Hematopoietic multipotent progenitor cell (in vitro differentiated cells): ENCODE results near the gene GATAD2B. TPM values are rescaled to one million over a fixed set of nuclear protein-coding genes. Genes with fewer than 3 reads are reported as not detected.

Experiments used
- DNase-seq, 3 donors: peaks; one replicate each; pipeline ENCODE4 v3.0.0-alpha.2; 2011 to 2015; ENCODE audit warnings: low read depth in 2 of 3, low spot score in 2 of 3
- total RNA-seq: library from RNA; depleted of rRNA; stranded (reverse); fragments of >200 nt; gene quantifications from one replicate; pipeline ENCODE4 v1.2.3, GENCODE V29; 2012

GATAD2B gene
- total RNA-seq, 1 donor: 33.7 TPM

DNA sequence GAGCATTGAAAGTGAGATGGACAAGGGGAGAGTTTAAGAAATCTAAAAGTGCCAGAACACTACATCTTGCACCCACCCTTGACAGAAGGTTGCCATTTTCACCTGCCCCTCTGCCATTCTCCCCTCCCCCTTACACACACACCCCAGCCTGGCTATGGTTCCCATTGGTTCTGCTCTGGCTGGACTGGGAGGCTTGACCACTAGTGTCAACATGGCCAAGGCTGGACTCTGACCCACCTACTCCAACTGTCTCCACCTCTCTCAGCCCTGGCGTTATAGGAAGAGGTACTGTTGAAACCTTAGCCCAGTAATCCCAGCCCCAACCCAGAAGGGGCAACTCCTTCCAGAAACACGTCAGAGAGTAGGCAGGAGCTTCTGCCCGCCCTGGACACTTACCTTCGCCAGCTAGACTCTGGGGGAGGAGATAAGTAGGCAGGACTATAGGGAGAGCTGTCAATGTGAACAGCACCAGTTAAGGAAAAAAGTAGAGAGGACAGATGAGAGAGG lies 31.1 kb upstream of the GATAD2B start:
- no peak for DNase-seq

DNA sequence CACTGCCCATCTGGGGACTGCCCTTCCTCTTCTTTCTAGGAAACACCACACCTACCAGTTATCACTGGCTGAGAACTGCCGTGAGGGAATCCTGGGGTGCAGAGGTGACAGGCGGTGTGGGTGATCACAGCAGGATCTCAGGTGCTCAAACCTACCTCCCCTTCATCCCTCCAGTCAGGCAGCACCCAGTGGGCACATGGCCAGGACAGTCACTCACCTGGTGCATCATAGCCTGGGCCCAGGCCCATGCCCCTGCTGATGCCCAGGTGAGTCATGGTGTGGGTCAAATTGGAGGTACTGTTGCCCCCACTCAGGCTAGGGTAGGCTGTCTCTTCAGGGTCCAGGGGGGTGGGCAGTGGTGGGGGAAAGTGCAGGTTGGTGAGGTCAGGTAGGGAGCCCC lies 29.0 kb upstream of the GATAD2B start:
- DNase-seq: no peak

GRCh38 chr1:153951183-153951582 lies 28.4 kb upstream of the GATAD2B start:
- DNase-seq: no peak

DNA sequence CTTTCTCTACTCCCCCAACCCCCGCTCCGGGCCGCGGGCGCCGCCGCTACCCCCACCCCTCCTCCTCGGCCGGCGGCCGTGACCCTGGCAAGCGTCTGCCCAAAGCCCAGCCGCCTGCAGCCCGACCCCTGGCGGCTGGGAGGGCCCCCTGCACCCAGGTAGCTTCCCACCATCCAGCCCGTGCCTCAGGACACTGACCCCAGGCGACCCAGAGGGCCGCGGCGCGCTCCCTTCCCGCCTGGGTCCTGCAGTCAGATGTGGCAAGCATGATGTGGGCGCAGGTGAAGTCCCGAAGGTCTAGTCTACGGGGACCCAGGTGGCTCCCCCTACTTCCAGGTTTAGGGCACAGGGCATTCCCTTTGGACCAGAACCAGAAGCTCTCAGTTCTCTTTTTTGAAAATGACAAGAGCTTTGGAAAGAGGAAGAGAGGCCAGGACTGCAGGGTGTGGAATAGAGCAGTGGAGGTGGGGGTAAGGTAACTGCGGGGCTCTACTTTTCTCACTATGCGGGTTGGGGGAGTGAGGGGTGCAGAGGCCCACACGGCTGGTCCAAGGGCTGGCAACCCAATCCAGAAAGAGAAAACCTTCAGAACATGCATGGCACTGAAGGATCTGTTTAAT lies 24.0 kb upstream of the GATAD2B start, which contains the start of gene DENND4B:
TSS of gene DENND4B (minus strand) at position 97 of the 620 bp plus-strand sequence. CDS start 2,344 bp downstream, outside the sequence.
- peak in 2 of 3 donors; percentile 79 to 87 for DNase-seq

- peak in 2 of 3 donors; percentile 92 to 95 for DNase-seq
Measured at GRCh38 chr1:153945795-153946621, 23.2 kb upstream of the GATAD2B start.

DNA sequence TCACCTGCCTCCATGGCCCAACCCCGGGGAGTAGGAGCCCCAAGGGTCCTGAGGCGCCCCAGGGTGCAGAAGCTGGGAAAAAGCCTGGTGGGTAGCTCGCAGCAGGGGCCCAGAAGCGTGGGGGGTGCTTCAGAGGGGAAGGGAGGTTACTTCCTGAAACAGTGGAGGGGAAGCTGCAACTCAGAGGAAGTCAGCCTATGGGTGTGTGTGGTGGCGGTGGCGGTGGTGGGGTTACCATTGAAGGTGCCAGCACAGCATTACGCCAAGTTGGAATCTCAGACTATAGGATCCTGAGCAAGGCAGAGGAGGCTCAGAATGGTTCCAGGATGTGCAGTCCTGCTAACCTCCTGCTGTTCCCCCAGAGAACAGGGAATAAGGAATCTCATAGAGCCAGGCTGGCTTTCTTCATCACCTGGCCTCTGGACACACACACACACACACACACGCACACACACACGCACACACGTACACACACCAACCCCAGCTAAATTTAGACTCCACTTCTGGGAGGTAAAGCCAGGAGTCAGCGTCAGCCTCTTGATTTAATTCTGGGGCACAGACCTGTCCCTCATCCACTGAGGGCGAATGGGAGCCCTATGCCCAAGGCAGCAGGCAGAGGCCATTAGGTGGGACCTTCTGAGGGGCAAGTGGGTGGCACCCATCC lies 22.5 kb upstream of the GATAD2B start:
- DNase-seq: peak in 2 of 3 donors; percentile 78 to 88

DNA sequence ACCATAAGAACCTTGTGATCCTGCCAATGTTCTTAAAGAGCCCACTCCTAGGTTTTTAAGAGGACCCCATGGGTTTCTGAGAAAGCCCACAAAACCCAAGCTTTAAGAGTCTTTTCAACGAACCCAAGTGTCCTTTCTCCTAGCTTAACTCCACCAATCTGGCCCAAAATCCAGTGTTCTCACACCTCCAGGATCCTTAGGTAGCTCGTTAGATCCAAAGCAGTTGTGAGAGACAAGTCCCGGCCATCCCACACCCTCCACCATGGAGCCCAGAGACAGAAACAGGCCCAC lies 22.0 kb upstream of the GATAD2B start:
- no peak for DNase-seq

DNA sequence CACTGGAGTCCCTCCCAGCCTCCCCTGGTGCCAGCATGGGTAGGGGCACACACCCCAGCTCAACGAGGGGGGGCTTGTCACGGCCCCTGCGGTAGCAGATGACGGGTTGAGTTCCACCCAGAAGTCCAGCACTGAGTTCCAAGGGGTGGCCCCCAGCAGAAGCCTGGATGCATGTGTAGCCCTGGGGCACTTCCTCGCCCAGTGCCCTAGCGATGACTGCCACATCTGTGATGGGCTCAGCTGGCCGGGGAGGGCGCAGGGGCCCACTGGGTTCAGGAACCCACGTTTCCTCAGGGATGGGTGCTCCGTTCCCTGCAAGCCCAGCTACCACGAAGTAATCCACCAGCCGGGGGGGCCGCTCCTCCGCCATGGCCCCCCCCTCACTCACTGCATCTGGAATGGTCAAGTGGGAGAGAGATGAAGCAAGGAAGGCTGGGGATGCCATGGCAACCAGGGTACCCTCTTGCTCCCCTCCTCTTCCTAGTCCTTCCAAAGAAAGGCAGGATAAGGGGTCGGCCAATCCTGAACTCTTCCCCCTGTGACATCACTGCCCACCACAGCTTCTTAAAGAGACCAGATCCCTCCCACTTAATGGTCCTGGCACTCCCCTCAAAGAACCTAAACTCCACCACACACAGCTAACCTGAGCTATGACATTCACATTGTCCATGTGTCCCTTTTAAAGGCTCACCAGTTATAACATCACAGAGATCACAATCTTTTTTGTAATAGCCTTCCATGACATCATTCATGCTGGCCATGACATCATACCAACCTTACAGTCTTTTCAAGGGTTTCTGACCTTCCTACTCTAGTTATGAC lies 21.4 kb upstream of the GATAD2B start:
- DNase-seq: peak in 1 of 3 donors; percentile 44

GRCh38 chr1:153942766-153943549 lies 20.2 kb upstream of the GATAD2B start:
- no peak for DNase-seq

DNA sequence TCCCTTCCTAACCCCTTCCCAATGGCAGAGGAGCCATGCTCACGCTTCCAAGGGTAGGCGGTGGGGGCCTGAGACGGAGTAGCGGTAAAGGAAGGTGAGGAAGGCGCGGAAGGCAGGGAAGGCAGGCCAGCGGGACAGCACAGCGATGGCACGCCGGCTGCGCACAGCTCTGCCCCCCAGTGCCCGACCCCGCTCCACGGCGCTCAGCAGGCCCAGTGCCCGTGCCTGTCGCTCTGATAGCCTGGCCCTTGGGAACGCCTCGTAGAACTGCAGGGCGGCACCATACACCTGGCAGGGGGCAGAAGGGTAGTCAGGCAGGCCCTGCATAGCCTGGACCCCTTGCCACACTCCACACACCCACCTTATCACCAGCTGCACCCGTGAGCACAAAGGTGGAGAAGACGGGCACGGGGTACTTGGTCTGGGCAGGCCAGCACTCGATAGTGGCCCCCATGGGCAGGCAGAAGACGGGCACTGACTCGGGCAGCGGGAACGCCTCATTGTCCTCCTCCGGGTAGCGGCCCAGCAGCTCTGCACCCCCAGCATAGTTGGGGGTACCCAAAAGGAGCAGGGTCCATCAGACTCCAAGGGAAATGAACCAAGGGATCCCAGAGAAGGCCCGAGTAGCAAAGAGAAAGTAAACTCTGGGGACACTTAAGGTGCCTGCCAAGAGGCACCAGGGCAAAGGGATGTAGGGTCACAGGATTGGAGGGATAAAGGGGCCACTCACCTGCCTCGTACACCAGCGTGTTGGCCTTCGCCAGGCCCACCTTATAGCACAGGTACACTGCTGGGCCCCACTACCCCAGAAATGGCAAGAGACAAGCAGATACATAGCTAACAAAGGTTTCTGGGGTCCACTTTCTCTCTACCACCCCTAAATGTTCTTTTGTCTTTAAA lies 19.3 kb upstream of the GATAD2B start:
- DNase-seq: no peak

- DNase-seq: no peak
Measured at GRCh38 chr1:153940756-153941155, 18.0 kb upstream of the GATAD2B start.

DNA sequence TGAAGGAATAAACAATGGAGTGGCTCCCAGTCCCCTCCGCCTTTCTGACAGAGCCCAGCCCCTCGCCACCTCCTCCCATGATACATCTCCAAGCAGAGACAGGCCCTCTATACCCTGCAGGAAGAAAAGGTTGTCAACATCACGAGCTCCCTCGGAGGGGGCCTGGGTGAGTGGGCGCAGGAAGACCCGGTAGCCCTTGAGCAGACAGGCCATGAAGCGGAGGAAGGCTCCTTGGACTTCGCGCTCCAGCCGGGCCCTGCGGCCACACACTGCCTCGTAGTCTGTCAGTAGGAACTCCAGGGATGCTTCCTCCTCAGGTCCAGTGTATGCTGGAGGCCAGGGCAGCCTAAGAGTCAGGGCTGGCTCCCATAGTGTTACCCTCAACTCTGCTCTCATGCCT lies 16.7 kb upstream of the GATAD2B start:
- no peak for DNase-seq

GRCh38 chr1:153938996-153939395 lies 16.2 kb upstream of the GATAD2B start:
- no peak for DNase-seq

- DNase-seq: no peak
Measured at GRCh38 chr1:153937331-153937730, 14.6 kb upstream of the GATAD2B start.

DNA sequence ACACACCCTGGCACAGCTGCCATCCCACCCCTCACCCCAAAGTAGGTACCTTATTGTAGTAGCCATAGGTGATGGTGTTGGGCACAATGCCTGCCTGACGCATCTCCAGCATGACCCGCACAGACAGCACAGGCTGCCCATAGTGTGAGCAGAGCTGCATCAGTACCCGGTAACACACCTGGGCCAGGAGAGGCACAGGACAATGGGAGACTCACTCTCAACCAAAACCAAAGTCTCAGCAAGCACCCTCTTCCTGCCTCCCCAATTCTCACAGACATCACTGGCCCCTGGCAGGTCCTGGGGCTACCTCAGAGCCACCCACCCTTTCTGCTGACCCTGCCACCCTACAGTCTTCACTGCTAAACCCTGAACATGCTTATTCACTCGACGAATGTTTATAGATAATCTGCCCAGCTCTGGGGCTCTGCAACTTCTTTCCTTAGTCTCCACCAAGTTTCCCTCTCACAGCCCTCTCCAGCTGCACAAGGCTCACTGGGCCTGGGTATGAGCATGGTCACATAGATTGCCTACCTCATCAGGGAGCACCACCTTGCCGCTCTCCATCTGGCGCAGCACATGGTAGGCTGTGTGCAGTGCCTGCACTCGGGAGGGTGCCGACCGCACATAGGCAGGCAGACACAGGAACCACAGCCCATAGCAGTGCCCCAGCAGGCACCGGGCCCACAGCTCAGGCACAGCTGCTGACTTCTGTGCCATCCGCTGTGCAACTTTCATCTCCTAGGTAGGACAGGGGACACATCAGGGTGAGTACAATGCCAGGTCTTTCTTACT lies 13.4 kb upstream of the GATAD2B start:
- DNase-seq: no peak

DNA sequence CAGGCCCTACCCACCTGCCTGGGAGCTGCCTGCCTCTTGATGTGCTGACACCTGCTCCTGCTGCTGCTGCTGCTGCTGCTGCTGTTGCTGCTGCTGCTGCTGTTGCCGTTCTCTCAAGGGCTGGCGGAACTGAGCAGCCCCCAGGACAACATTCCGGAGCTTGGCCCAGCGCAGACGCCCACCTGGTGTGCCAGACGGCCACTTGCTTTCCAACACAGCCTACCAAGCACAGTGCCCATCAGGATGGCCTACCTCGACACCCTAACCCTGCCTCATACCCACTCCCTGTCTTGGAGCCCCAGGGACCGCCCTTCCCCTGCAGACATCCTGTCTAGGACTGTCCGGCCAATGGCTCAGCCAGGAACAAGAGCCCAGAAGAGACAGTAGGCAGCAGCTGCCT lies 12.0 kb upstream of the GATAD2B start:
- no peak for DNase-seq

DNA sequence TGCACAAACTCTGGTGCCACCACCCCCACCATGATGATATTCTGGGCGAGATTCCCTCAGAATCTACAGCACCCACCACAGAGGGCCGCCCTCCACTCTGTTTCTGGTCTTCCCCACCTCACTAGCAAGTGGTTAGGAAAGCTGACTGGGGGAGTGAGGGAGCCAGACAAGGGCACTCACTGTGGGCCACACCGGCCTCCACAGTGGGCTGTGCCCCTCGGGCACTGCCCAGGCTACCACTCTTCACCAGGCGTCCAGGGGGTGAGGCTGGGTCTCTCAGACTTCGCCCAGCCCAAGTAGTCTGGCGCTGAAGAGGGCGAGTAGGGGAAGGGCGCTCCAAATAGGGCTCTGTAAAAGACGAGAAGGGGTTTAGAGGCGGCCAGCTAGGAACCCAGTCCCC lies 11.2 kb upstream of the GATAD2B start:
- no peak for DNase-seq

DNA sequence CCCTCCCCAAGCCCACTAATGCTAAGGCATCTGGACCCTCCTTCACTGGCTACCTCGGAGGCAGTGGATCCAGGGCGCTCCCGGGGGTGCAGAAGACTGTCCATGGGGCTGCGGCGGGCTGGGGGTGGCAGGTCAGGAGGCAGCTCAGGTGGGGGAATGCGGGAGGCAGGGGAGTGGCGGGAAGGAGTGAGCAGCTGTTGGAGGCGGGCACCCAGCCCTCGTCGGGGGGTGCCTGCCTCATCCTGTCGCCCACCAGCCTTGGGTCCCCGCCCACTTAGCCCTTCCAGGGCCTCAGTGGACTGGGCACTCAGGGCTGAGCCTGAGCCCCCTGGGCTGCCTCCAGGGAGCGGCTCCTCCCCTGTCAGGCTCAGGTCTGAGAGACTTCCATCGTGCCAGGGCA lies 10.7 kb upstream of the GATAD2B start:
- DNase-seq: no peak
